HepG2 (cell line): Measurements from ENCODE around the gene SLC25A33. TPM values are rescaled to one million over a fixed set of nuclear protein-coding genes. Genes with fewer than 3 reads are reported as not detected.

ENCODE experiments used
- ATF1 ChIP-seq: IDR thresholded peaks from 2 replicates; pipeline ENCODE4 v1.6.1; 2016; ENCODE audit warnings: mild to moderate bottlenecking, control low read depth
- CENPX ChIP-seq: sonication (generic); formaldehyde crosslinking; IDR thresholded peaks from 2 replicates; pipeline ENCODE4 v1.9.0; 2021; ENCODE audit warnings: mild to moderate bottlenecking, missing genetic modification reagents, moderate library complexity
- DBP ChIP-seq: sonication (generic); formaldehyde crosslinking; IDR thresholded peaks from 2 replicates; pipeline ENCODE4 v1.4.0; 2020; ENCODE audit warnings: missing genetic modification reagents; ENCODE audit errors: not compliant biosample characterization
- HNRNPH1 ChIP-seq: fragments of 200-400 bp; formaldehyde crosslinking; optimal IDR thresholded peaks from 2 replicates; pipeline ENCODE3; 2017; ENCODE audit warnings: mild to moderate bottlenecking, low read depth, low read length
- MED13 ChIP-seq: sonication (generic); formaldehyde crosslinking; IDR thresholded peaks from 2 replicates; pipeline ENCODE4 v1.5.0; 2020; ENCODE audit warnings: missing genetic modification reagents
- MXD1 ChIP-seq: sonication (generic); formaldehyde crosslinking; IDR thresholded peaks from 2 replicates; pipeline ENCODE4 v1.4.0; 2020; ENCODE audit warnings: mild to moderate bottlenecking, missing genetic modification reagents
- NCOA1 ChIP-seq: sonication (generic); formaldehyde crosslinking; IDR thresholded peaks from 2 replicates; pipeline ENCODE4 v1.9.0; 2021; ENCODE audit warnings: missing genetic modification reagents
- NCOA2 ChIP-seq: sonication (generic); formaldehyde crosslinking; IDR thresholded peaks from 2 replicates; pipeline ENCODE4 v1.8.0; 2022; ENCODE audit warnings: inconsistent platforms
- PLRG1 ChIP-seq: fragments of 450-650 bp; conservative IDR thresholded peaks from 2 replicates; pipeline ENCODE4 v1.6.1; 2016
- RELA ChIP-seq: sonication (generic); formaldehyde crosslinking; IDR thresholded peaks from 2 replicates; pipeline ENCODE4 v1.4.0; 2020; ENCODE audit warnings: missing genetic modification reagents
- REST ChIP-seq, 2 experiments: IDR thresholded peaks; 2 replicates each; pipeline ENCODE4 v1.6.1; 2011 to 2012; ENCODE audit warnings: low read length in 2 of 2, borderline replicate concordance in 1 of 2, low read depth in 1 of 2, mild to moderate bottlenecking in 1 of 2, moderate library complexity in 1 of 2
- SIX1 ChIP-seq: sonication (generic); formaldehyde crosslinking; IDR thresholded peaks from 2 replicates; pipeline ENCODE4 v1.4.0; 2020; ENCODE audit warnings: missing genetic modification reagents, borderline replicate concordance
- TEF ChIP-seq: sonication (generic); formaldehyde crosslinking; IDR thresholded peaks from 2 replicates; pipeline ENCODE4 v1.5.0; 2020; ENCODE audit warnings: missing genetic modification reagents
- THAP9 ChIP-seq: sonication (generic); formaldehyde crosslinking; IDR thresholded peaks from 2 replicates; pipeline ENCODE4; 2020; ENCODE audit warnings: missing genetic modification reagents, mild to moderate bottlenecking, borderline replicate concordance
- TP53 ChIP-seq: sonication (generic); formaldehyde crosslinking; conservative IDR thresholded peaks from 2 replicates; pipeline ENCODE4 v1.4.0; 2020; ENCODE audit warnings: missing genetic modification reagents
- ZNF503 ChIP-seq: sonication (generic); formaldehyde crosslinking; IDR thresholded peaks from 2 replicates; pipeline ENCODE4 v1.4.0; 2020; ENCODE audit warnings: missing genetic modification reagents
- ZNF768 ChIP-seq: sonication (generic); formaldehyde crosslinking; IDR thresholded peaks from 2 replicates; pipeline ENCODE4 v1.4.0; 2020; ENCODE audit warnings: missing genetic modification reagents
- ZNF782 ChIP-seq: sonication (generic); formaldehyde crosslinking; IDR thresholded peaks from 2 replicates; pipeline ENCODE4 v1.4.0; 2020; ENCODE audit warnings: missing genetic modification reagents, mild to moderate bottlenecking, borderline replicate concordance
- ZNF883 ChIP-seq: sonication (generic); formaldehyde crosslinking; IDR thresholded peaks from 2 replicates; pipeline ENCODE4 v1.5.1; 2020; ENCODE audit warnings: mild to moderate bottlenecking, missing genetic modification reagents; ENCODE audit errors: not compliant biosample characterization
- polyA plus RNA-seq, 8 experiments: library from polyadenylated mRNA; depleted of rRNA in 3 of 8; stranded (reverse) in 7 of 8; unstranded in 1 of 8; fragments of >200 nt; fragmentation: Illumina TruSeq in 4 of 8; extraction: Trizol in 4 of 8; gene quantifications; 2 replicates each; pipeline versions ENCODE4 v1.2.1 to v1.2.3, GENCODE V29; 2011 to 2016; ENCODE audit warnings: low read depth in 4 of 8, missing spikeins in 1 of 8, mixed read lengths in 1 of 8; ENCODE audit not compliant: insufficient read depth in 1 of 8
- total RNA-seq, 5 experiments: library from RNA; depleted of rRNA; stranded (reverse); fragments of >200 nt; fragmentation: Illumina TruSeq; extraction: Trizol; gene quantifications; 2 replicates each; pipeline ENCODE4 v1.2.3, GENCODE V29; 2016; ENCODE audit warnings: low read depth in 1 of 5

SLC25A33 gene
- total and polyA plus RNA-seq, 2 of the 13 experiments (the other 11 are each of a cell fraction or from before 2014, with no cell fraction given): 15.4 to 50.3 TPM

- TF ChIP-seq REST (IDR thresholded peaks at IDR 0.05; ENCODE audit: borderline replicate concordance in 1 of 2, low read depth in 1 of 2, low read length in 2 of 2) (0 out of 4 replicates have a peak, but pooled peaks of 1 of the 2 experiments have one; percentile 14), ZNF503 (CRISPR knock-in tag) (peak; percentile 96), NCOA1 (peak; percentile 96), ATF1 (peak; percentile 84), TEF (no peak; the same call in 1 of the 2 replicates), MXD1 (CRISPR knock-in tag) (no peak), ZNF768 (CRISPR knock-in tag) (no peak), DBP (CRISPR knock-in tag) (no peak), PLRG1 (no peak), CENPX (CRISPR knock-in tag) (no peak), NCOA2 (CRISPR knock-in tag) (peak; percentile 99), SIX1 (CRISPR knock-in tag) (peak; percentile 99), THAP9 (no peak), TP53 (peak; percentile 77), ZNF782 (CRISPR knock-in tag) (no peak), ZNF883 (CRISPR knock-in tag) (no peak), HNRNPH1 (no peak), MED13 (CRISPR knock-in tag) (peak; percentile 95; the same call in 1 of the 2 replicates), RELA (CRISPR knock-in tag) (no peak)
These were observed 14.5 kb downstream of the SLC25A33 start (continued) for GRCh38 chr1:9553736-9554144.
